Osteoblast (primary cell): ENCODE results near the gene HES6. TPM values are rescaled to one million over a fixed set of nuclear protein-coding genes. Genes with fewer than 3 reads are reported as not detected.
A peak's percentile ranks its signal among the peaks of the same experiment; 100 is the strongest.

Experiments
- DNase-seq: peaks from one replicate; pipeline ENCODE4 v3.0.0; 2011; ENCODE audit warnings: low spot score, mixed read lengths; ENCODE audit not compliant: insufficient read length; ENCODE audit errors: missing footprints
- H2AFZ ChIP-seq: 2 replicates; pipeline ENCODE4 v1.6.0; 2011; ENCODE audit warnings: mild to moderate bottlenecking, low read length
- H3K27ac ChIP-seq: 2 replicates; pipeline ENCODE4 v1.5.1; 2011; ENCODE audit warnings: mild to moderate bottlenecking, low read depth, low read length, moderate library complexity
- H3K27me3 ChIP-seq: 2 replicates; pipeline ENCODE4 v1.6.0; 2012; ENCODE audit warnings: mild to moderate bottlenecking, control low read depth, inconsistent platforms, low read length, moderate library complexity; ENCODE audit not compliant: insufficient read depth
- H3K36me3 ChIP-seq: 2 replicates; pipeline ENCODE4 v1.5.1; 2011; ENCODE audit warnings: mild to moderate bottlenecking, low read length, control low read depth, moderate library complexity; ENCODE audit not compliant: insufficient read depth
- H3K4me1 ChIP-seq: 2 replicates; pipeline ENCODE4 v1.5.1; 2011; ENCODE audit warnings: mild to moderate bottlenecking, low read length, control low read depth, moderate library complexity; ENCODE audit not compliant: insufficient read depth
- H3K4me2 ChIP-seq: 2 replicates; pipeline ENCODE4 v1.6.0; 2011; ENCODE audit warnings: mild to moderate bottlenecking, low read length; ENCODE audit not compliant: insufficient read depth
- H3K4me3 ChIP-seq: fragments of 200-600 bp; sonication (generic); 3 replicates; pipeline ENCODE4 v1.5.1; 2012; ENCODE audit warnings: mild to moderate bottlenecking, low read length, inconsistent platforms; ENCODE audit not compliant: insufficient read depth
- H3K79me2 ChIP-seq: 2 replicates; pipeline ENCODE4 v1.6.0; 2012; ENCODE audit warnings: mild to moderate bottlenecking, low read length, control low read depth, inconsistent platforms; ENCODE audit not compliant: insufficient read depth
- H3K9me3 ChIP-seq: 2 replicates; pipeline ENCODE4 v1.5.1; 2011; ENCODE audit warnings: low read depth, low read length, control low read depth
- H4K20me1 ChIP-seq: 2 replicates; pipeline ENCODE4 v1.6.0; 2012; ENCODE audit warnings: mild to moderate bottlenecking, low read length, control low read depth; ENCODE audit not compliant: insufficient read depth
- CTCF ChIP-seq: IDR thresholded peaks from 2 replicates; pipeline ENCODE4 v1.5.1; 2011; ENCODE audit warnings: mild to moderate bottlenecking, low read depth, low read length, moderate library complexity; ENCODE audit errors: extremely low read depth
- total RNA-seq: library from RNA; depleted of rRNA; stranded (reverse); fragments of >200 nt; gene quantifications from 2 replicates; pipeline ENCODE4 v1.2.3, GENCODE V29; 2012

HES6 gene, protein sequence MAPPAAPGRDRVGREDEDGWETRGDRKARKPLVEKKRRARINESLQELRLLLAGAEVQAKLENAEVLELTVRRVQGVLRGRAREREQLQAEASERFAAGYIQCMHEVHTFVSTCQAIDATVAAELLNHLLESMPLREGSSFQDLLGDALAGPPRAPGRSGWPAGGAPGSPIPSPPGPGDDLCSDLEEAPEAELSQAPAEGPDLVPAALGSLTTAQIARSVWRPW
- total RNA-seq, result 1.8 and 4.0 TPM in 2 replicates

DNA sequence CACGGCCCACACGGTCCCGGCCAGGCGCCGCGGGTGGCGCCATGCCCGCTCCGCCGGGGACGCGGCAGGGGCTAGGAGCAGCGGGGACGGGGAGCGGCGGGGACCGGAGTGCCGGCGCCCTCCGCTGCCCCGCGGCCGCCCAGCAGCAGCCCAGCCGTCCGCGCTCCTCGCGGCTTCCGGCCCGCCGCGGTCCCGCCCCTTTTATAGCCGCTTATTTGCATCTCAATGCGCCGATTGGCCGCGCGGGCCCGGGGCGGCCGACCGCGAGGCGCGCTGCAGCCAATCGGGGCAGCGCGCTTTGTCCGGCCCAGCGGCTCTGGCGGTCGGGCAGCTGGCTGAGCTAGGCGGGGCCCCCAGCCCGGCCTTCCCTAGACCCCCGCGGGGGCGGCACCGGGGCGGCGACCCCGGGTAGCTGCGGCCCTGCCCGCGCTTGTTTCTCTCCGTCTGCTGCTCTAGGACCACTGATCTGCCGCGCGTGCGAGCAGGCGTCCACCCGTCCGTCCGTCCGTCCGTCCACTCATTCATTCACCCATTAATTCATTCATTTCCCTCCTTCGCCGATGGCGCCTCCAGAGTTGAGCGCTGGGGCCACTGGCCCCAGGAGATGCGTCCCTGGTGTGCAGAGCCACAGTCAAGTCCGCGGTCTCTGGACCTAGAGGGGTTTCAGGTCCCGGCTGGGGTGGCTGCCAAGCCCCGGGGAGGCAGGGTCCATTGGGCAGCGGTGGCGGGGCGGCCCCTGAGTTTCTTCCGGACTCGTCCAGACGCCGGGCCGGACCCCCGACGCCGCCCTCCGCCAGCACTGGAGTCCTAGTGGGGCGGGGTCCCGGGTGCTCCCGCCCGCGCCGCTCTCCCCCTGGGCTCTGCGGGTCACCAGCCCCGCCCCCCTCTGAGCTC, at the start of gene HES6:
TSS of gene HES6 (minus strand) at position 176 of the 894 bp plus-strand sequence. CDS start at position 43, 133 bp downstream.
- H3K4me2 ChIP-seq, result peak within 1 kb of the TSS; percentile 77
- DNase-seq, result peak; percentile 100
- no peaks in the 10 kb centered on the region for H3K79me2 ChIP-seq
- no peak within 1 kb of the TSS for H3K27ac ChIP-seq
- H3K4me1 ChIP-seq, result no peaks in the 10 kb centered on the region
- H3K36me3 ChIP-seq, result no peaks in the 10 kb centered on the region
- no peaks in the 10 kb centered on the region for H4K20me1 ChIP-seq
- TF ChIP-seq CTCF, result no peak
- peak within 1 kb of the TSS; percentile 70 for H3K4me3 ChIP-seq
- H3K27me3 ChIP-seq, result peaks cover 57% of the 10 kb centered on the region
- no peaks in the 10 kb centered on the region for H3K9me3 ChIP-seq
- H2AFZ ChIP-seq, result no peak within 1 kb of the TSS

DNA sequence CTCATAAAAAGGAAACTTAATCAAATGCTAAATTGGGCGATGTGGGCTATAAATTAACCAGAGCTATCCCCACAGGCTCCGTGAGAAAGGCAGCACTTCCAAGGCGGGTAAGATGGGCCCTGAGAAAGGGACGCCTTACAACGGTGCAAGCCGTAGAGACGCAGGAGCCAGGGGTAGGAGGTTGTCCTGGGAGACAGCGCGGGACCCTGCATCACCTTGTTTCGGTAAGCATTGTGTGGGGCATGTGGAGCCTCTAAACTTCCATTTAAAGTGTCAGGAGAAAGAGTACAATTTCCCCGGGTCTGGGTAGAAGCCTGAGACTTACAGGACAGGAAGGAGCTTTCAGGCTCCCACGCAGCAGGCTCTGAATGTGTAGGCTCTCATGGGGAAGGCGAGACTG, 49.7 kb upstream of the HES6 start:
- H3K4me3 ChIP-seq, result peak overlapping the region; percentile 88
- H3K27ac ChIP-seq, result peak overlapping the region; percentile 99
- H3K9me3 ChIP-seq, result no peaks in the 10 kb centered on the region

DNA sequence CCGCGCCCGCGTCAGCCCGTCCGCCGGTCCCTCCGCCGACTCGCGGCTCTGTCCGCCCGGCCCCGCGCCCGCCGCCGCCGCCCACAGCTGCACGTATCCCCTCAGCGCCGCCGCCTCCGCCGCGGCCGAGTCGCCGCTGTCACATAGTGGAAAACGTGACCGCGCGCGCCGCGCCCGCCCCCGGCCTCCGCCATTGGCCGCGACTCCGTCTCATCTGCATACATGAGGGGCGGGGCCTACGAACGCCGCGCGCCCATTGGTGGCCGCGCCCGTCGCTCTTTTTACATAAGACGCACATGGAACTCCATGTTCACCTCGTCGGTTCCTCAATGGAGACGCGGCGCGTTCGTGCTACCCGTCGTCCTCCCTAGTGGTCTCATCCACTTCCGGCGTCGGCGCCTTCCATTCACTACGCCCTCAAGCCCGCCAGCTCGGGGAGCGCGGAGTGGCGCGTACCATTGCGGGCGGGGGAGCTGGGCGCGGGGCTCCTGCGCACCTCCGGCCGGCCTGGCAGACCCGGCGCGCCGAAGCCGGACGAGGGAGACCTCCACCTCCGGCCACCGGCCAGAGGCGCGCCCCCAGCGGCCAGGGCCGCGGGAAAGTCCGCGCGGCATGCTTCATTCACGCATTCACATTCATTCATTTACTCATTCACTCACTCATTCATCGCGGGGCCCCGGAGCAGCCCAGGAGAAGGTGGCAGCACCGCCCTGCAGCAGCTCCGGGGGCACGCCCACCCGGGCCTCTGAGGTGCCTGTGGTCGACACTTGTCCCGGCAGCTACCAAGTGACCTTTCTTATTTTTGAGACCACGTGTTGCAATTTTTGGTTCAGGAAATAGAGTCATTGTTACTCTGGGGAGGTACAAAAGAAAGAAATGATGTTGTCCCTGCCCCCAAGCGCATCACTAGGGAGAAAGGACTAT, 49.1 kb upstream of the HES6 start:
- H3K79me2 ChIP-seq, result peaks cover 15% of the 10 kb centered on the region
- peak overlapping the region; percentile 92 for H3K4me2 ChIP-seq
- peak overlapping the region; percentile 72 for H2AFZ ChIP-seq
- H3K9me3 ChIP-seq, result no peaks in the 10 kb centered on the region
- no peaks in the 10 kb centered on the region for H4K20me1 ChIP-seq
- DNase-seq, result peak; percentile 99
- H3K4me3 ChIP-seq, result peak overlapping the region; percentile 88
- H3K36me3 ChIP-seq, result no peaks in the 10 kb centered on the region
- peak; percentile 28 for TF ChIP-seq CTCF
- H3K27ac ChIP-seq, result peak overlapping the region; percentile 99
- peaks cover 40% of the 10 kb centered on the region for H3K4me1 ChIP-seq
- H3K27me3 ChIP-seq, result no peaks in the 10 kb centered on the region

More for the DNA sequence above, 49.7 kb upstream of the HES6 start:
- H3K79me2 ChIP-seq, result peaks cover 12% of the 10 kb centered on the region
- H3K27me3 ChIP-seq, result peaks cover 2% of the 10 kb centered on the region
- no peak for DNase-seq
- peak overlapping the region; percentile 92 for H3K4me2 ChIP-seq
- no peaks in the 10 kb centered on the region for H4K20me1 ChIP-seq
- peak overlapping the region; percentile 72 for H2AFZ ChIP-seq
- H3K4me1 ChIP-seq, result peaks cover 40% of the 10 kb centered on the region
- H3K36me3 ChIP-seq, result no peaks in the 10 kb centered on the region
- TF ChIP-seq CTCF, result no peak
